WI38 (cell line): ENCODE data around the gene NPSR1.

Experiments
- H3K4me3 ChIP-seq: 2 replicates; pipeline ENCODE4 v1.5.1; 2011; ENCODE audit warnings: low read depth, mild to moderate bottlenecking, control low read depth, low read length
- CTCF ChIP-seq: IDR thresholded peaks from 2 replicates; pipeline ENCODE4 v1.5.1; 2012; ENCODE audit warnings: low read depth, mild to moderate bottlenecking, control low read depth, low read length

The NPSR1 gene

GRCh38 chr7:34655384-34655783 lies 2.6 kb upstream of the NPSR1 start:
- H3K4me3 ChIP-seq = no peak overlapping the region
- TF ChIP-seq CTCF = no peak

- H3K4me3 ChIP-seq = no peak overlapping the region
- TF ChIP-seq CTCF = no peak
Observed at GRCh38 chr7:34656041-34656440, 2.0 kb upstream of the NPSR1 start.

- H3K4me3 ChIP-seq = no peak overlapping the region
- TF ChIP-seq CTCF = no peak
Observed at GRCh38 chr7:34659472-34660075, 1.6 kb downstream of the NPSR1 start.

GRCh38 chr7:34662058-34662708 lies 4.2 kb downstream of the NPSR1 start:
- H3K4me3 ChIP-seq = no peak overlapping the region
- TF ChIP-seq CTCF = no peak

GRCh38 chr7:34664755-34665154 lies 6.7 kb downstream of the NPSR1 start:
- no peak for TF ChIP-seq CTCF
- H3K4me3 ChIP-seq = no peak overlapping the region

- no peak for TF ChIP-seq CTCF
- H3K4me3 ChIP-seq = no peak overlapping the region
Observed at GRCh38 chr7:34672430-34672829, 14.4 kb downstream of the NPSR1 start.

- no peak for TF ChIP-seq CTCF
- no peak overlapping the region for H3K4me3 ChIP-seq
Observed at GRCh38 chr7:34673066-34673465, 15.0 kb downstream of the NPSR1 start.
